IMR-90 (cell line): ENCODE data around the gene KIF1C. TPM values are rescaled to one million over a fixed set of nuclear protein-coding genes. Genes with fewer than 3 reads are reported as not detected.

ENCODE experiments used
- ATAC-seq: fragments of 200-7000 bp; cut with Tn5 transposase; 2 replicates; pipeline ENCODE4 v1.9.1; 2020; ENCODE audit warnings: low read depth, mild to moderate bottlenecking, moderate library complexity
- BruUV-seq: library from RNA; stranded (reverse); fragments of 400-500 nt; replicated peaks from 2 replicates; lab custom pipeline; 2021; lab: Mats Ljungman, UMichigan
- CTCF ChIA-PET: fragments of 300-600 bp; formaldehyde crosslinking; extraction: SDS; loops from one replicate; lab custom pipeline; 2021; ENCODE audit warnings: antibody characterized with exemption; lab: Yijun Ruan, JAX
- POLR2A ChIA-PET: fragments of 300-600 bp; sonication (Branson Sonifier 250); formaldehyde crosslinking; loops from one replicate; lab custom pipeline; 2022; ENCODE audit warnings: antibody characterized with exemption; ENCODE audit not compliant: unreplicated experiment; lab: Charles Lee
- DNase-seq: peaks from one replicate; pipeline ENCODE4 v3.0.0; 2013
- H2AFZ ChIP-seq: replicated peaks from 2 replicates; pipeline ENCODE3; 2013; ENCODE audit warnings: low read length, mild to moderate bottlenecking; ENCODE audit not compliant: poor library complexity
- H2AK5ac ChIP-seq: 2 replicates; pipeline ENCODE4 v1.6.1; 2013; ENCODE audit warnings: low read depth, low read length, inconsistent platforms
- H2AK9ac ChIP-seq: replicated peaks from 2 replicates; pipeline ENCODE3; 2013; ENCODE audit warnings: mild to moderate bottlenecking, low read depth, low read length, moderate library complexity; ENCODE audit not compliant: poor library complexity
- H2BK120ac ChIP-seq: 2 replicates; pipeline ENCODE4 v1.6.1; 2013; ENCODE audit warnings: low read depth, low read length, inconsistent platforms
- H2BK15ac ChIP-seq: 3 replicates; pipeline ENCODE4 v1.6.1; 2013; ENCODE audit warnings: low read depth, low read length, inconsistent platforms
- H2BK20ac ChIP-seq: 2 replicates; pipeline ENCODE4 v1.6.1; 2013; ENCODE audit warnings: low read depth, mild to moderate bottlenecking, inconsistent platforms, low read length, moderate library complexity
- H2BK5ac ChIP-seq: 2 replicates; pipeline ENCODE4 v1.6.1; 2013; ENCODE audit warnings: mild to moderate bottlenecking, low read depth, low read length, inconsistent platforms; ENCODE audit not compliant: poor library complexity, severe bottlenecking
- H3K14ac ChIP-seq: replicated peaks from 2 replicates; pipeline ENCODE4 v1.6.1; 2013; ENCODE audit warnings: low read depth, low read length, inconsistent platforms
- H3K18ac ChIP-seq: 2 replicates; pipeline ENCODE4 v1.6.1; 2013; ENCODE audit warnings: low read depth, low read length, control low read depth
- H3K23ac ChIP-seq: 2 replicates; pipeline ENCODE4 v1.6.1; 2013; ENCODE audit warnings: low read depth, low read length, inconsistent platforms
- H3K27ac ChIP-seq: 2 replicates; pipeline ENCODE4 v1.5.1; 2013; ENCODE audit warnings: mild to moderate bottlenecking, control low read depth, low read length; ENCODE audit not compliant: insufficient read depth
- H3K27me3 ChIP-seq: 2 replicates; pipeline ENCODE4 v1.6.1; 2013; ENCODE audit warnings: low read length; ENCODE audit not compliant: control insufficient read depth, insufficient read depth
- H3K36me3 ChIP-seq: 2 replicates; pipeline ENCODE4 v1.6.1; 2013; ENCODE audit warnings: low read length, mixed read lengths; ENCODE audit not compliant: control insufficient read depth, insufficient read depth
- H3K4ac ChIP-seq: 2 replicates; pipeline ENCODE4 v1.6.1; 2013; ENCODE audit warnings: low read depth, low read length, inconsistent platforms
- H3K4me1 ChIP-seq: 2 replicates; pipeline ENCODE4 v1.6.1; 2013; ENCODE audit warnings: low read length, mixed read lengths; ENCODE audit not compliant: control insufficient read depth, insufficient read depth
- H3K4me2 ChIP-seq: 2 replicates; pipeline ENCODE4 v1.6.1; 2013; ENCODE audit warnings: low read depth, mild to moderate bottlenecking, control low read depth, low read length, moderate library complexity
- H3K4me3 ChIP-seq: 2 replicates; pipeline ENCODE4 v1.5.1; 2013; ENCODE audit warnings: low read depth, mild to moderate bottlenecking, control low read depth, low read length, moderate library complexity; ENCODE audit not compliant: insufficient read depth
- H3K56ac ChIP-seq: 2 replicates; pipeline ENCODE4 v1.6.1; 2013; ENCODE audit warnings: low read length, inconsistent platforms; ENCODE audit not compliant: insufficient read depth; ENCODE audit errors: extremely low read depth
- H3K79me1 ChIP-seq, 2 experiments: 2 replicates each; pipeline ENCODE4 v1.6.1; 2013; ENCODE audit warnings: low read length in 2 of 2, inconsistent platforms in 1 of 2, low read depth in 1 of 2
- H3K9ac ChIP-seq: 2 replicates; pipeline ENCODE4 v1.6.1; 2013; ENCODE audit warnings: low read depth, low read length, control low read depth
- H3K9me1 ChIP-seq: 2 replicates; pipeline ENCODE4 v1.6.1; 2013; ENCODE audit warnings: low read length, inconsistent platforms; ENCODE audit not compliant: insufficient read depth
- H3K9me3 ChIP-seq: 2 replicates; pipeline ENCODE4 v1.6.1; 2013; ENCODE audit warnings: low read length; ENCODE audit not compliant: control insufficient read depth, insufficient read depth
- H4K20me1 ChIP-seq: 2 replicates; pipeline ENCODE4 v1.6.1; 2013; ENCODE audit warnings: low read length, inconsistent platforms; ENCODE audit not compliant: insufficient read depth
- H4K5ac ChIP-seq: 2 replicates; pipeline ENCODE4 v1.6.1; 2013; ENCODE audit warnings: mild to moderate bottlenecking, low read depth, low read length, control low read depth
- H4K8ac ChIP-seq, 2 experiments: 2 replicates each; pipeline ENCODE4 v1.6.1; 2013; ENCODE audit warnings: low read depth in 2 of 2, low read length in 2 of 2, control low read depth in 1 of 2, inconsistent platforms in 1 of 2
- H4K91ac ChIP-seq: 2 replicates; pipeline ENCODE4 v1.6.1; 2013; ENCODE audit warnings: low read depth, low read length, inconsistent platforms; ENCODE audit not compliant: insufficient read depth
- BHLHE40 ChIP-seq: fragments of 150-350 bp; IDR thresholded peaks from 2 replicates; pipeline ENCODE4 v1.6.1; 2016; ENCODE audit warnings: mild to moderate bottlenecking, low read depth, low read length
- CHD1 ChIP-seq: IDR thresholded peaks from 2 replicates; pipeline ENCODE4 v1.6.1; 2012; ENCODE audit warnings: low read depth, low read length, improper control_type of control experiment
- CTCF ChIP-seq: conservative IDR thresholded peaks from 2 replicates; pipeline ENCODE4 v1.5.1; 2012; ENCODE audit warnings: mild to moderate bottlenecking, low read depth, low read length, improper control_type of control experiment
- MAZ ChIP-seq: IDR thresholded peaks from 2 replicates; pipeline ENCODE4 v1.6.1; 2012; ENCODE audit warnings: low read depth, mild to moderate bottlenecking, low read length, improper control_type of control experiment, moderate library complexity, borderline replicate concordance
- RFX5 ChIP-seq: IDR thresholded peaks from 2 replicates; pipeline ENCODE4 v1.8.0; 2012; ENCODE audit warnings: low read depth, mild to moderate bottlenecking, low read length, moderate library complexity
- WGBS, 2 experiments: methylation state at CpG; one replicate each; pipeline versions ENCODE4 v1.1.5 to v1.1.7; 2013; ENCODE audit warnings: missing lambda C conversion rate in 2 of 2; ENCODE audit not compliant: insufficient read length in 1 of 2; ENCODE audit errors: extremely low coverage in 2 of 2; 5-methylcytosine and 5-hydroxymethylcytosine counted together
- dilution Hi-C: fragments of 300-500 bp; cut with HindIII; formaldehyde crosslinking; loops from one replicate; pipeline ENCODE4 v1.14.3; 2018; ENCODE audit warnings: low sequenced_read_pairs; ENCODE audit not compliant: unreplicated experiment
- in situ Hi-C: fragments of 300-500 bp; cut with MboI; formaldehyde crosslinking; loops from 3 replicates; pipeline ENCODE4 v1.14.3; 2019; ENCODE audit warnings: low sequenced_read_pairs, inconsistent platforms, mixed read lengths
- intact Hi-C: fragments of 100-400 bp; cut with micrococcal nuclease; formaldehyde crosslinking; loops from 2 replicates; pipeline ENCODE4 v1.10.0; 2022
- polyA plus RNA-seq, 3 experiments: library from polyadenylated mRNA; depleted of rRNA; stranded (reverse); fragments of >200 nt; gene quantifications; 2 replicates each; pipeline ENCODE4 v1.2.3, GENCODE V29; 2012; ENCODE audit warnings: low replicate concordance in 1 of 3
- total RNA-seq: library from RNA; depleted of rRNA; stranded (reverse); fragments of >200 nt; gene quantifications from 2 replicates; pipeline ENCODE4 v1.2.3, GENCODE V29; 2012
- TF ChIP-seq, protein P1 (sequence below): fragments of 150-350 bp; IDR thresholded peaks from 2 replicates; pipeline ENCODE4 v1.6.1; 2016; ENCODE audit warnings: low read depth, mild to moderate bottlenecking, low read length, moderate library complexity, borderline replicate concordance

Gene KIF1C
- total and polyA plus RNA-seq, 2 of the 4 experiments (the other 2 are of a cell fraction), result 27.4 to 28.7 TPM

GRCh38 chr17:4986403-4986802 is 11.3 kb upstream of the KIF1C start:
- in situ Hi-C loops (no loop called here), dilution Hi-C loops (no loop called here), intact Hi-C loops (loop anchor here (1.0 kb wide), 1 partner anchor 77 kb away; no protein-coding TSS in a partner anchor)
- H3K23ac ChIP-seq, result peak overlapping the region; percentile 56; the same call in 1 of the 2 replicates
- H3K56ac ChIP-seq, result peak overlapping the region; percentile 24; the same call in 1 of the 2 replicates
- peak overlapping the region; percentile 81 for H3K14ac ChIP-seq
- H2AFZ ChIP-seq, result peak overlapping the region; percentile 99
- H2AK9ac ChIP-seq, result peak overlapping the region; percentile 100
- peaks cover 21% of the 10 kb centered on the region for H3K9me1 ChIP-seq
- peak overlapping the region; percentile 59 for H4K5ac ChIP-seq
- H2BK20ac ChIP-seq, result no peak overlapping the region
- H3K27me3 ChIP-seq, result no peaks in the 10 kb centered on the region
- H3K9ac ChIP-seq, result peak overlapping the region; percentile 82
- H3K36me3 ChIP-seq, result peaks cover 11% of the 10 kb centered on the region
- no peak overlapping the region for H2BK120ac ChIP-seq
- peak overlapping the region; percentile 11 for H4K91ac ChIP-seq
- H2AK5ac ChIP-seq, result peak overlapping the region; percentile 90
- CTCF ChIA-PET, result interaction anchor here (1.0 to 2.1 kb wide), 2 partner anchors 11 to 19 kb away, joined by 3 to 11 read pairs; partner anchors contain the start of genes INCA1, KIF1C and SPAG7
- ATAC-seq, result no peak
- H3K4me3 ChIP-seq, result peak overlapping the region; percentile 72
- peaks cover 17 to 54% of the 10 kb centered on the region in 2 experiments; a peak in 3 of 4 replicates for H3K79me1 ChIP-seq
- H4K8ac ChIP-seq, result peak overlapping the region; percentile 93 to 97; a peak in 2 of 4 replicates
- 29% methylated on average over 1 of the region's 5 CpGs; no CpG with 5 or more reads in 1 of the 2 experiments for WGBS, 2 experiments
- BruUV-seq, result no TSS peak
- POLR2A ChIA-PET, result no interaction called here
- peak overlapping the region; percentile 91 for H3K4me2 ChIP-seq
- TF ChIP-seq MAZ, result no peak
- no peak for TF ChIP-seq CTCF
- no peak for TF ChIP-seq RFX5
- TF ChIP-seq, protein P1, sequence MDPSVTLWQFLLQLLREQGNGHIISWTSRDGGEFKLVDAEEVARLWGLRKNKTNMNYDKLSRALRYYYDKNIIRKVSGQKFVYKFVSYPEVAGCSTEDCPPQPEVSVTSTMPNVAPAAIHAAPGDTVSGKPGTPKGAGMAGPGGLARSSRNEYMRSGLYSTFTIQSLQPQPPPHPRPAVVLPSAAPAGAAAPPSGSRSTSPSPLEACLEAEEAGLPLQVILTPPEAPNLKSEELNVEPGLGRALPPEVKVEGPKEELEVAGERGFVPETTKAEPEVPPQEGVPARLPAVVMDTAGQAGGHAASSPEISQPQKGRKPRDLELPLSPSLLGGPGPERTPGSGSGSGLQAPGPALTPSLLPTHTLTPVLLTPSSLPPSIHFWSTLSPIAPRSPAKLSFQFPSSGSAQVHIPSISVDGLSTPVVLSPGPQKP, result no peak
- no peak for TF ChIP-seq BHLHE40
- no peak for TF ChIP-seq CHD1
- no peak for DNase-seq
- no peaks in the 10 kb centered on the region for H3K9me3 ChIP-seq
- peak overlapping the region; percentile 83 for H3K4ac ChIP-seq
- H4K20me1 ChIP-seq, result no peaks in the 10 kb centered on the region
- no peak overlapping the region for H3K18ac ChIP-seq
- H2BK5ac ChIP-seq, result peak overlapping the region; percentile 84
- H3K27ac ChIP-seq, result peak overlapping the region; percentile 58; the same call in 1 of the 2 replicates
- H3K4me1 ChIP-seq, result peaks cover 7% of the 10 kb centered on the region
- no peak overlapping the region; the same call in 2 of the 3 replicates for H2BK15ac ChIP-seq
